ENCODE measurements around the gene CNNM1.

CNNM1 gene

DNA sequence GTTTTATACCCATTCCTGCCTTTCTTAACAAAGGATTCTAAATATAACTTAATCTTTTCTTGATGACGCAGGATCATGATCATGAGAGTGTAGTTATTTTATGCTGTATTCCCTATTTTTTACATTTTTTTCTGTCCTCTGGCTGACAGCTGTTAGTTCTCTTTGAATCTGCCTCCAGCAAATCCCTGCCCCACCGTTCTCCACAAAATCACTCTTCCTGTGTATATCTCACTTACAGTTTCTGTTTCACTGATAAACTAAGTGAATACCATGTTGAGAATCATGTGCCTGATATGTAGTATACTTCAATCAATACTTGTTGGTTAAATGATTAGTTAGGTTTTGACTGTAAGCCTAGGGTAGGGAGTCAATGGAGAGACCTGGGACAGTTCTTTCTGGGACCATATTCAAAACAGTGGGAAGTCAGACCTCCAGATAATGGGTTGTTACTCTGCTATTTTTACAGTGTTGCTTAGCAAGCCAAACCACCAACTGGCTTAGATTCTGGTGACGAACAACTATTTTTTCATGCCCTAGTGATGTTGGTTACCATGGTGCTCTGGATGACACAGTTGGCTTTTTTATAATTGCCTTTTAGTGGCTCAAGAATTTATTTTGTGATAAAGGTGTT, 12.8 kb downstream of the CNNM1 start:
- TF ChIP-seq, protein P1, sequence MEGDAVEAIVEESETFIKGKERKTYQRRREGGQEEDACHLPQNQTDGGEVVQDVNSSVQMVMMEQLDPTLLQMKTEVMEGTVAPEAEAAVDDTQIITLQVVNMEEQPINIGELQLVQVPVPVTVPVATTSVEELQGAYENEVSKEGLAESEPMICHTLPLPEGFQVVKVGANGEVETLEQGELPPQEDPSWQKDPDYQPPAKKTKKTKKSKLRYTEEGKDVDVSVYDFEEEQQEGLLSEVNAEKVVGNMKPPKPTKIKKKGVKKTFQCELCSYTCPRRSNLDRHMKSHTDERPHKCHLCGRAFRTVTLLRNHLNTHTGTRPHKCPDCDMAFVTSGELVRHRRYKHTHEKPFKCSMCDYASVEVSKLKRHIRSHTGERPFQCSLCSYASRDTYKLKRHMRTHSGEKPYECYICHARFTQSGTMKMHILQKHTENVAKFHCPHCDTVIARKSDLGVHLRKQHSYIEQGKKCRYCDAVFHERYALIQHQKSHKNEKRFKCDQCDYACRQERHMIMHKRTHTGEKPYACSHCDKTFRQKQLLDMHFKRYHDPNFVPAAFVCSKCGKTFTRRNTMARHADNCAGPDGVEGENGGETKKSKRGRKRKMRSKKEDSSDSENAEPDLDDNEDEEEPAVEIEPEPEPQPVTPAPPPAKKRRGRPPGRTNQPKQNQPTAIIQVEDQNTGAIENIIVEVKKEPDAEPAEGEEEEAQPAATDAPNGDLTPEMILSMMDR (IDR thresholded peaks at IDR 0.05; ENCODE audit: low read length, missing control alignments), result no peak
- no peak overlapping the region for H3K4me3 ChIP-seq (replicated peaks; ENCODE audit: low read depth, low read length)
- peak; percentile 27 for DNase-seq (ENCODE audit: low read depth)

DNA sequence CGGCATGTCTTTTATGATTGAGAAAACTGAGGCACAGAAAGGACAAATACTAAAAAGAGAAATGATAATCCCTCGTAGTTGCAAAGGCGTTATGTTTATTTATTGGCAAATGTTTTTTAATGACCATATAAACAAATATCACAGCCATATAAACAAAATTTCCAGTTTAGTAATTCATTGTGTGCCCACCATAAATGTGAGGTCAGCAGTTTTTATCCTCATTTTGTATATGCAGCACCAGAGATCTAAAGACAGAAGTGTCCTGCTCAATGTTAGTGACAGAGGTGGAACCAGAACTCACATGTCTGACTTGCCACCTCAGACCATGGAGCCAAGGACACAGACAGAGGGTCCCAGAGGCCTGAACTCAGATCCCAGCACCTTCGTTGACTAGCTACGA, 14.1 kb downstream of the CNNM1 start:
- TF ChIP-seq, protein P1 (IDR thresholded peaks at IDR 0.05; ENCODE audit: low read length, missing control alignments), result no peak
- DNase-seq (ENCODE audit: low read depth), result no peak
- no peak overlapping the region for H3K4me3 ChIP-seq (replicated peaks; ENCODE audit: low read depth, low read length)

DNA sequence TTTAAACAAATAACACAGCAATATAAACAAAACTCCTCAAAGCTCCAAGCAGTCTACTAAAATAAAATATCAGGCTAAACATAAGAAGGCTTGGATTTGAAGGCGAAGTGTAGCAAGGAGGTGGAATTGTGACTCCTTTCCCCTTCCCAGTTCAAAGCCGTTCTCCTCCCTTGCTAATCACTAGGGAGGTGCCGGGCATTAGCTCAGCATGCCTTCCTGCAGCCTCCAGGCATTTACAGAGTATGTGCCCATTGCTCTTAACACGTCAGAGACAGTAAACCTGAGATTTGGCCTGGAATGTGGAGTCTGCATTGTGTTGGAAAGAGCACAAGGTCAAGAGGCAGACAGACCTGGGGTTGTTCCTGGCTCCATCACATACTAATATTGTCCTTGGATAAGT, 15.6 kb downstream of the CNNM1 start:
- DNase-seq (ENCODE audit: low read depth), result no peak
- TF ChIP-seq, protein P1 (IDR thresholded peaks at IDR 0.05; ENCODE audit: low read length, missing control alignments), result no peak
- no peak overlapping the region for H3K4me3 ChIP-seq (replicated peaks; ENCODE audit: low read depth, low read length)

DNA sequence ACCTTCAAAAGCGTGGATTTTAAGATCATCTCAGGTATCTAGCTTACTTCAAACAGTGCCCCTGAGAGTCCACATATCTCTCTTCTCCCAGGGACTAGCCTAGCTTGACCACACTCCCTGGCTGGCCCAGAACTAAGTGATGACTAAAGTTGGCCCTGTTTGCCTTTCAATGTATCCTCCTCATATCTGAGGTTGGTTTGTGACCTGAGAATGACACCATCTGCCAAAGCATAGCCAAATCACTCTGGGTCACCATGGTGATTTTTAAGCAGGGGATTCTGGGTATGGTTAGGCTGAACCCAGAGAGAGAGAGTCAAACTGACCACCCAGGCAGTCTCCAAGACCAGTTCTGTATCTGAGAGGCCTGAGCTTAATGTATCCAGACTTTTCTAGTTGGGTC, 16.2 kb downstream of the CNNM1 start:
- TF ChIP-seq, protein P1 (IDR thresholded peaks at IDR 0.05; ENCODE audit: low read length, missing control alignments), result no peak
- H3K4me3 ChIP-seq (replicated peaks; ENCODE audit: low read depth, low read length), result no peak overlapping the region
- no peak for DNase-seq (ENCODE audit: low read depth)

DNA sequence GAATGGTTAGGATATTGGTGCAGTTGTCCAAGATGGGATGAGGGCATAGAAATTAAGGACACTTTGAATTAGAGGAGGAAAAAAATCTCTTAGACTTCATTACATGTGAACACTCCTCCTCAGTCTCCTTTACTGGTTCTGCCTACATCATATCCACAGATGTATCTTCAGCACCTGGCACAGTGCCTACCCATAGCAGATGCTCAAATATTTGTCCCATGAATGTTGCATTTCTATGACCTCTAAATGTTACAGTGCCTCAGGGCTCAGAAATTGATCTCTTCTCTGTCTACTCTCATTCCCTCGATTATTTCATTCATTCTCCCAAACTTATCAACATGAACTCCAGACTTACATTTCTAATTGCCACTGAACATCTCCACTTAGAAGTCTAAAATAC, 17.1 kb downstream of the CNNM1 start:
- TF ChIP-seq, protein P1 (IDR thresholded peaks at IDR 0.05; ENCODE audit: low read length, missing control alignments), result no peak
- no peak overlapping the region for H3K4me3 ChIP-seq (replicated peaks; ENCODE audit: low read depth, low read length)
- peak; percentile 16 for DNase-seq (ENCODE audit: low read depth)

DNA sequence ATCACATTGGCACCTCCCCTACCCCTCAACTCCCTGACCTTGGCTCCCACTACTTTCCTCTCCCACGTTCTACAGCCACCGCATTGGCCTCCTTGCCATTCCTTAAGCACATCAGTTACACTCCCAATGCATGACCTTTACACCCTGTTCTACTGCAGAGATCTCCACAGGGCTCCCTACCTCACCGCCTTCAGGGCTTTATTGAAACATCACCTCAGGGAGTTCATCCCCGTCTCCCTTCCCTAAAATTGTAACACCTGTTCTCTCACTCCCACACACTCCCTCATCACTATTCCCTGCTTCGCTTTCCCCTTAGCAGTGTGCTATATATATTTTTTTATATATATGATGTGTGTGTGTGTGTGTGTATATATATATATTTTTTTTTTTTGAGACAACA, 18.5 kb downstream of the CNNM1 start:
- H3K4me3 ChIP-seq (replicated peaks; ENCODE audit: low read depth, low read length), result no peak overlapping the region
- TF ChIP-seq, protein P1 (IDR thresholded peaks at IDR 0.05; ENCODE audit: low read length, missing control alignments), result no peak
- no peak for DNase-seq (ENCODE audit: low read depth)

DNA sequence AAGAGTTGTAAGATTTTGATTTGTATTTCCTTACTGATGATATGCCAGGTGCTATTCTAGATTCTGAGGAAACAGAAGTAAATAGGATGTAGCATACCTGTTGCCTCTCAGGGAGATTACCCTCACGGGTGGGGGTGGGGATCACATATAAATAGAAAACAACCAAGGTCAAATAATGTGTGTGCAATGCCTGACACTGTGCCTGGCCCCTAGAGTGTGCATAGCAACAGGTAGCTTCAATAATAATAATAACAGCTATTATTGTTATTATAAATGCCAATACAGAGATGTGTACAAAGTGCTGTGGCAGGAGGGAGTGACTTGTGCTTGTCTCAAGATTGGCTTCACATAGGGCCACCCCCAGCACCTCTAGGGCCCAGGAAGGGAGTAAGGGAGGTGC, 24.0 kb downstream of the CNNM1 start:
- TF ChIP-seq, protein P1 (IDR thresholded peaks at IDR 0.05; ENCODE audit: low read length, missing control alignments), result no peak
- DNase-seq (ENCODE audit: low read depth), result no peak
- H3K4me3 ChIP-seq (replicated peaks; ENCODE audit: low read depth, low read length), result no peak overlapping the region
